GM23248 (cell line): Measurements from ENCODE around the gene SPACA7.

Source experiments
- EZH2 ChIP-seq: fragments of 200-600 bp; sonication (generic); IDR thresholded peaks from 2 replicates; pipeline ENCODE4 v1.6.1; 2018; ENCODE audit warnings: antibody characterized with exemption, mild to moderate bottlenecking; ENCODE audit not compliant: insufficient read depth, poor library complexity, severe bottlenecking
- EZH2phosphoT487 ChIP-seq: fragments of 200-600 bp; sonication (generic); IDR thresholded peaks from 2 replicates; pipeline ENCODE4 v1.6.1; 2018; ENCODE audit warnings: antibody characterized with exemption, moderate library complexity, mild to moderate bottlenecking, low read depth; ENCODE audit not compliant: insufficient read depth

- TF ChIP-seq EZH2 (no peak), EZH2phosphoT487 (no peak)
Observed at GRCh38 chr13:112341976-112342735, 34.0 kb upstream of the SPACA7 start.
